ENCODE measurements around the gene G6PC1.
"Not testable (repeated sequence)": the region's sequence is repeated elsewhere in the genome, so short reads cannot be mapped to it uniquely, and the experiment has no call there.

Gene G6PC1

GRCh38 chr17:42900460-42901331, at the start of gene G6PC1:
G6PC1 (plus strand) TSS chr17:42900799; CDS start chr17:42900877, 78 bp downstream.
- no peak for DNase-seq

GRCh38 chr17:42850954-42851353, 49.6 kb upstream of the G6PC1 start, which contains the start of gene AOC3:
AOC3 (plus strand) TSS chr17:42851199; CDS start chr17:42851344, 145 bp downstream.
- DNase-seq, result no peak

- not testable (repeated sequence) for DNase-seq
Measured at GRCh38 chr17:42851371-42852240, 49.0 kb upstream of the G6PC1 start.

GRCh38 chr17:42852351-42852750, 48.2 kb upstream of the G6PC1 start:
- DNase-seq, result no peak

GRCh38 chr17:42853004-42853403, 47.6 kb upstream of the G6PC1 start:
- DNase-seq, result no peak

GRCh38 chr17:42853597-42853967, 47.0 kb upstream of the G6PC1 start:
- DNase-seq, result no peak

- no peak for DNase-seq
Measured at GRCh38 chr17:42853968-42854790, 46.4 kb upstream of the G6PC1 start.

GRCh38 chr17:42855048-42855596, 45.5 kb upstream of the G6PC1 start:
- DNase-seq, result no peak

- not testable (repeated sequence) for DNase-seq
Measured at GRCh38 chr17:42856093-42856492, 44.5 kb upstream of the G6PC1 start.

- not testable (repeated sequence) for DNase-seq
Measured at GRCh38 chr17:42856516-42856915, 44.1 kb upstream of the G6PC1 start.

GRCh38 chr17:42857389-42857788, 43.2 kb upstream of the G6PC1 start:
- DNase-seq, result no peak

GRCh38 chr17:42865638-42866094, 34.9 kb upstream of the G6PC1 start:
- DNase-seq, result no peak

- no peak for DNase-seq
Measured at GRCh38 chr17:42866216-42866615, 34.4 kb upstream of the G6PC1 start.

- DNase-seq, result no peak
Measured at GRCh38 chr17:42866631-42867575, 33.7 kb upstream of the G6PC1 start.

GRCh38 chr17:42867694-42868261, 32.8 kb upstream of the G6PC1 start:
- DNase-seq, result not testable (repeated sequence)

GRCh38 chr17:42868338-42868737, 32.3 kb upstream of the G6PC1 start:
- no peak for DNase-seq

- no peak for DNase-seq
Measured at GRCh38 chr17:42871647-42872046, 29.0 kb upstream of the G6PC1 start.

- DNase-seq, result no peak
Measured at GRCh38 chr17:42872251-42872965, 28.2 kb upstream of the G6PC1 start.

- DNase-seq, result no peak
Measured at GRCh38 chr17:42873315-42873714, 27.3 kb upstream of the G6PC1 start.
